ENCODE measurements around the gene KRTAP3-2.

KRTAP3-2 gene

DNA sequence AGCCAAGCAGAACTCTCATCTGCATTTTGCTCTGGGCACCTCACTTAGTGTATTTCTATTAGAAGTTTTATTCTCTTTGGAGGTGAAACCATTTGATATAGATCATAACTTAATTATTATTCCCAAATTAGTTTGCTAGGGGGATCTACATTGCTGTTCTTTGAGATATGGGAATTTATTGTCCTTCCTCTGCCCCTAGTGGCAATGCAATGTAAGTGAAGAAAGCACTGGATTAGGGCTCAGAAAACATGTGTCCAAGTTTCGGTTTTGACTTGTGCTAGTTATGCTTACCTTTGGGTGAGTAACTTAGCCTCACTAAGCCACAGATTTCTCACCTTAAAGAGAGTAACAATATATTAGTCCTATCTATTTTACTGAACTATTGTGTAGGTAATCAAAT, 35.9 kb downstream of the KRTAP3-2 start:
- DNase-seq (ENCODE audit: low read depth in 2 of 2), result no peak

DNA sequence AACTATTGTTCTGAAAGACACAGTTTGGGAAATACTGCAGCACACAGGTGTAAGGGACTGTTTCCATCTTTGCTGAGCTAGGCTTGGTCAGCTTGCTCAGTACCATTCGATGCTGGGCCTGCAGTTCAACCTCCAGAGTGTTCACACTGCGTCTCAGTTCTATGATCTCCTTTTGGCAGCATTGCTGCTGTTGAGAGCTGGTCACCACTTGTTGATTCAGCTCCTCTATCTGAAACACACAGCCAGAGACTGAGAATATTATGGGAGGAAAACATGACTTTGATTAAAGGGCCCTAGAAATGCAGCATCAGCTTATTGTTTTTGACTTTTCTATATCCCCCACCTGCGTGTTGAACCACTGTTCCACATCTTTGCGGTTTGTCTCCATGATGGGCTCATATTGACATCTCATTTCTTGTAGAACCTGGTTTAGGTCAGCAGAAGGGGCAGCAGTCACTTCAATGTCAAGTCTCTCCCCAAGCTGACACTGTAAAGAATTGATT, 37.6 kb downstream of the KRTAP3-2 start:
- DNase-seq (ENCODE audit: low read depth in 2 of 2), result no peak

DNA sequence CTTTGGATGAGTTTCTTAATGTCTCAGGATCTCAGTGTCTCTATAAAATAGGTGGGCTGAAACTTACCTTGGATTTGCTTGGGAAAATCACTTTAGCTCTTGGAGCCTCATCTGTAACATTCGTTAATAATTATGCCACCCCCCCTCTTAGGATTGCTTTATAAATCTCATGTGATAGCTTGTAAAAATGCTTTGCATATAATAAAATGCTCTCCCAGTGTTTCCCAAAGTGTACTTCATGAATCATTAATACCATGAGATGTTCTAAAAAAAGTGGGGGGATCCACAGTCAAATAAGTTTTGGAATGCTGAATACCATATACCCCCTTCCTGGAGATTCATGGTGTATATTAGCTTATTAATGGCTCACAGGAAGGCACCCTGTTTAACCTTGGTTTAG, 38.1 kb downstream of the KRTAP3-2 start:
- DNase-seq (ENCODE audit: low read depth in 2 of 2), result no peak

DNA sequence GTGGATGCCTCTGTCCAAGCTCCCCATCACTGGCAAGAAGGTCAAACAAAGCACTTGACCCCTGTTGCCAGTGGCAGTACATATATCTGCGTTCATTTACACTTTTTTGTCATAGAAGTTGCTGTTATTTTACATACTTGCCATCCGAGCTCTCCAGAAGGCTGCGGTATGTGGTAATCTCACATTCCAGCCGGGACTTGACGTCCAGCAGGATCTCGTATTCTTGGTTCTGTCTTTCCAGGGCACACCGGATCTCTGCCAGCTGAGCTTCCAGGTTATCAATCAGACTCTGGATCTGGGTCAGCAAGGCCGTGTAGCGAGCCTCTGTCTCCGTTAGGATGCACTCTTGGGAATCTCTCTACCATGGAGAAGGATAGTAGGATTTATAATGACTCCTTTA, 39.6 kb downstream of the KRTAP3-2 start:
- DNase-seq (ENCODE audit: low read depth in 2 of 2), result no peak

DNA sequence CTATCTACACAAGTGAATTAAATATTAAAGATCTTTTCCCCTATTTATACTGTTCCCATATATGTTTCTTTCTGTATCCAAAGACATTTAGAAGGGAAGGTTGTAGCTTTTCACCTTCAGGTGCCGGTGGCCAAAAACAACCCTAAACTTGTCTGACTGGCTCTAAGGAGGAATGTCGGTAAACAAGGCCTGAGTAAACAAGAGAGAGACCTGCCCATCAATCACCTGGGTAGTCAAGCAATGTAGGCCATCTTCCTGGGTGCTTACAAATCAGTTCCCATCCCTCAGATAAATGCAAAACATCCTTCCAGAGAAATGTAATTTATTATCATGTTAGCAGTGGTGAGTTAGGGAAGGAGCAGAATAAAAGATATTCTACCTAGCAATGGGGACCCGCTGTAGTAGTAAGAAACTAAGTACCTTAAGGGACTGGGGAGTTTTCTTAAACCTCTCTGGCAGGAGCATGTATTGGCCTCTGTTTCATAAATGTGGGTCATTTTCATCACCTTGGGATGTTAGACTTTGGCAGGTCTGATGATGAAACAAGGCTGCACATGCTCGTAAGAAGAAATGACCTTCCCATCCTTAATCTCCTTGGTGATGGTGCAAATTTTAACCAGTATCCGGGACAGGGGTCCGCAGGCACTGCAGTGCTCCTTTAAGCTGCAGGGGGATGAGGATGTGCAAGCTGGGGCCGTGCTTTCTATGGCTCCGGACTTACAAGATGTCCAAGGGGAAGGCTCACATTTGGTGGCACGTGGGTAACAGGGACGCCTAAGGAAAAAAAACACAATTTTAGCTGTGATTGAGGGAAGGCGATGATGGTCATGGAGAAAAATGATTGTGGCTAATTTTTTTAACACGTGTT, 41.4 kb downstream of the KRTAP3-2 start:
- no peak for DNase-seq (ENCODE audit: low read depth in 2 of 2)

DNA sequence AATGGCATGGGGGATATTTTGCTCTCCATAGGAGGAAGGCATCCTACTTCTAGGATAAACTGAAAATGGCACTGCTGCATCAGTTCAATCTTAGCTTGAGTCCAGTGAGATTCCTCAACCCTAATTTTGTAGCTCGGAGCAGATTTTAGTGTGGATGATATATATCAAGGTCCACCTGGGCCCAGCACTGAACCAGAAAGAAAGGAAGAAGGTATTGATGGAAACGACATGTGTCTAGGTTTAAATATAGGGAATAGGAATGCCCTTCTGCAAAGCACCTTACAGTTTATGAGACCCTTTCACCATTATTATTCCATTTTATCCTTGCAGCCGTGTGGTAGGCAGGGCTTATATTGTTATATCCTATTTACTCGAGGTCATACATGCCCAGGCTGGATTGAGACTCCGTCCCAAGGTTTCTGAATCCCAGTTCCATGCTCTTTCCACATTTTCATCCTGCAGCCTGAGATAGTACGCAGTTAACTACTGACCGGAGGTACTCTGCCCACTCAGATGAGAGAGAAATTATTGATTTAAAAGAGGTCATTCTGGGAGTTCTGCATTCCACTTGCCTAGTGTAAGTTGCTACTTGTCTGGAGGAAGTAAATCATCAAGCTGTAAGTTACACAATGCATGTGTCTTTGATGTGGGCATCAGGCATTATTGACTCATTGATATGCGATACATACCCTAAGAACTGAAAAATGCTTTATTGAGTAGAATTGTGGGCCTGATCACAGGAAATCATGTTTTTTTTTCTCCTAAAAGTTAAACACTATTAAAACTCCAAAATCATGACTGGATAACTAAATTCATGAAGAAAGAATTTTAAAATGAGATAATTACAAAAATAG, 43.1 kb downstream of the KRTAP3-2 start:
- no peak for DNase-seq (ENCODE audit: low read depth in 2 of 2)

DNA sequence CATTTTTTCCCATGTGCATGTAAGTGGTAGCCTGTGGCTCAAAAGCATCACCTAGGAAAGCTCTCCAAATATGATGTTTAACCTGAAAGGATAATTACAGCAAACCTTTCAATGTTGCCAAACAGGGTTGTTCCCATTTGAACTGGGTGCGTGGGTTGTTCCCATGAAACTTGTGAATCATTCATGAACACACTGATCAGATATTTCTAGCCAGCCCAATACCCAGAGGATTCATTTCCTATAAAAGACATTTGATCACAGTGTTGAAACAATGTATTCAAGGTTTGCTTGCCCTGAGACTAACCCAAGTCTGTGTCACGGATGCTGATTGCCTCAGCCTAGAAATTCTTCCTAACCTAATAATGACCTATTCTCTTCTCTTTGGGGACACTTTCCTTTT, 45.8 kb downstream of the KRTAP3-2 start:
- no peak for DNase-seq (ENCODE audit: low read depth in 2 of 2)

DNA sequence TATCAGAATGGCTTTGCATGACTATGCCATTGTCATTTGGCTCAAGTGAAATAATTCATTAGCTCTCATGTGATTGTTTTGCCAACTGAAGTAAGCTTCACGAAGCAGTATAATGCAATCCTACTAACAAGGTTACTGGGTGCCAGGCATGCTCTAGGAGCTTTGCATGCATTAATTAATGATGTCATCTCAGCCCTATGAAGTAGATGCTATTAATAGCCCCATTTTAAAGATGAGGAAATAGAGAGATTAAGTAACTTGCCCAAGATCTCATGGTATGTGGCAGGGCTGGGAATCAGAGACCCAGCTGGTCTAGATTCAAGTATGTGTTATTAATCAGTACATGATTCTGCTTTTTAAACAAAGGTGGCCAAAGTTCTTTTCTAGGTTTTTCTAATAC, 47.0 kb downstream of the KRTAP3-2 start:
- DNase-seq (ENCODE audit: low read depth in 2 of 2), result no peak

DNA sequence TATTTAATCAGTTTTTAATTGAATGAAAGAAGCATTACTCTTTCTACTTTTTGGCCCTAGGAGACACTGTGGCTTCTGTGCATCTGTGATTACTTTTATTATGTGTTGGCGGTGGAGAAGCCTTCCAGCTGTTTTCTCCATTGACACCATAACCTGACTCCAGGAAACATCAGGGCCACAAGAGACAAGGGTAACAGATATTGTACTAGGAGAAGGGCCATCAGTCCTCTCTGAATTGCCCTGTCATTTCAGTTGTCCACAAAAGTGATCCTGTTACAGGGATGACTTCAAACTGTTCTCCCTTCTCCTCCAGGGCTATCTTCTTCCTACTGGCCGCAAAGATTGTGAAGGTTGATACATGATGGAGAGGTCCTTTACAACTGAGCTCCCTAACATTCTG, 47.6 kb downstream of the KRTAP3-2 start:
- no peak for DNase-seq (ENCODE audit: low read depth in 2 of 2)

DNA sequence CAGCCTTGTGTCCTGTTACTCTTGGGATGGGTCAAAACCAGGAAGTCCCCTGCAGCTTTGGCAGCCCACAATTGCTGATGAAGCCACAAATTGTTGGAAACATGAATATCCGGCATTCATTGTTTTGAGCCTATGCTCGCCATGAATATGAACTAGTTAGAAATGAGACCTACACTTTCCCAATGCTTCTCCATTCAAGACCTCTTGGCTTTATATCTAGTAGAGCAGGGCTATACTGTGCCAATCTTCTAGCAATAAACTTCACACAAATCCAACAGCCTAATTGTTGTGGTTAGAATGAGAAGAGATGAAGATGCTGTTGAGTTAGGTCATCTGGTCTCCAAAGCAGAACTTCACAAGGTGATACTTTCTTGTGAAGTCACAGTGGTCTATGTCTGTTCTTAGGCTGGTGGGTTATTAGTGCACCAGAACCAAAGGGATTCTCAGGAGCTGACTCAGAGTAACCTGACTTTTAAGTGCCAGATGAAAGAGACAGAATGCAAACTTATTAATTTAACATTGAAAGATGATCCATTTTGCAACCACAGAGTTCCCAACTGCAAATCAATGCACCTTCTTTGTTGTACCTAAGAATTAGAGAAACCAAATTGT, 48.6 kb downstream of the KRTAP3-2 start:
- no peak for DNase-seq (ENCODE audit: low read depth in 2 of 2)

DNA sequence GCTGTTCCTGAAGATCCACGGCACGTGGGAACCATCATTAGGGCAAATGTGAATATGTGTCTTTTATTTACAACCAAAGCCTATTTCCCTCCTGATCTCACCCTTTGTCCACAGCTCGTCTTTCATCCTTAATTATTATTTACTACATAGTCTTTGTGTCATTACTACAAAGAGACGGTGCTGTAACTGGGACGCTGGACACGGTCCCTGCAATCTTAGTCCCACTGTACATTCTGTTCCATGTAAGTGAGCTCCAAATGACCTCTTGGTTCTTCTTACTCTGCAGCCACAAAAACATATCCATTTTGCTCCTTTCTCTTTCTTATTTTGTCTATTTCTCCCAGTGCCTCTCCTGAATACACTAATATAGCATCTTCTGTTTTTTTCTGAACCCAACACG, 49.5 kb downstream of the KRTAP3-2 start:
- no peak for DNase-seq (ENCODE audit: low read depth in 2 of 2)

DNA sequence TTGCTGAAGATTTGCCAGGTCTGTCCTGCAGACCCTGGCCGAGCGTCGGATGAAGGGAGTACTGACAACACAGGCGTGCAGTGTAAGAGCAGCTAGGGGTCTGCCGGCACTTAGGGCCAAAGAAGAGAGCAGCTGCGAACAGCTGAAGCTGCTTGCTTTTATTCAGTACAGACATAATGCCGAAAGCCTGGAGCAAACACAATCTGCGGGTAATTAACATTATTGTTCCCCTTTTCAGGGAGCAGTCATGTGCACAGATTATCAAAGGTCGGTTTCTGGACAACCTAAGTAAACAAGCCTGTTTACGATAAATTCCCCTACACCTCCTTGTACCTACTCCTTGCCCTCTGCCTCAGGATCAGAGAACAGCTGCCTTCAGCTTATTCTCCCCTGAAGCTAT, 50.3 kb downstream of the KRTAP3-2 start:
- DNase-seq (ENCODE audit: low read depth in 2 of 2), result no peak

Measured in stimulated activated CD4-positive, alpha-beta T cell treated with anti-CD3 and anti-CD28 coated beads, Interleukin-12 subunit alpha, Interleukin-12 subunit beta, amount 100 ng/mL, for 24 hours (primary cell).